ENCODE results near the gene CABP5. TPM values are rescaled to one million over a fixed set of nuclear protein-coding genes. Genes with fewer than 3 reads are reported as not detected.

Gene CABP5
- total RNA-seq, 2 donors from 2014 or later = not detected

DNA sequence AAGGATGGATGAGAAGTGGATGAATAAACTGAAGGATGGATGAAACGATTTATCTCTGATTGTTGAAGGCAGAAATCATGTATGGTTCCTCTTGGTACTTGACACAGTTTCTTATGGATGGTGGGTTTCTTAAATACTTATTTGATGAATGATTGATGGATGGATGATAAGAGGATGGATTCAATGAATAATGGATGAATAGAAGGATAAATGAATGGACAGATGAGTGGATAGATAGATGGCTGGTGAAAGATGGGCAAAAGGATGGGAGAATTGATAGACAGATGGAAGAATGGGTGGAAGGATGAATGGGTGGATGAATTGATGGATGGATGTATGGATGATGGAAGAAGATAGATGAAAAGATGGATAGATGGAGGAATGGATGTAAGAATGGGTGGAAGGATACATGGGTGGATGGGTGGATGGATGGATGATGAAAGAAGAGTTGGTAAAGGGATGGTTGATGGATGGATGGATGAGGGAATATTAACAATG is 47.6 kb downstream of the CABP5 start:
- TF ChIP-seq, protein P1, sequence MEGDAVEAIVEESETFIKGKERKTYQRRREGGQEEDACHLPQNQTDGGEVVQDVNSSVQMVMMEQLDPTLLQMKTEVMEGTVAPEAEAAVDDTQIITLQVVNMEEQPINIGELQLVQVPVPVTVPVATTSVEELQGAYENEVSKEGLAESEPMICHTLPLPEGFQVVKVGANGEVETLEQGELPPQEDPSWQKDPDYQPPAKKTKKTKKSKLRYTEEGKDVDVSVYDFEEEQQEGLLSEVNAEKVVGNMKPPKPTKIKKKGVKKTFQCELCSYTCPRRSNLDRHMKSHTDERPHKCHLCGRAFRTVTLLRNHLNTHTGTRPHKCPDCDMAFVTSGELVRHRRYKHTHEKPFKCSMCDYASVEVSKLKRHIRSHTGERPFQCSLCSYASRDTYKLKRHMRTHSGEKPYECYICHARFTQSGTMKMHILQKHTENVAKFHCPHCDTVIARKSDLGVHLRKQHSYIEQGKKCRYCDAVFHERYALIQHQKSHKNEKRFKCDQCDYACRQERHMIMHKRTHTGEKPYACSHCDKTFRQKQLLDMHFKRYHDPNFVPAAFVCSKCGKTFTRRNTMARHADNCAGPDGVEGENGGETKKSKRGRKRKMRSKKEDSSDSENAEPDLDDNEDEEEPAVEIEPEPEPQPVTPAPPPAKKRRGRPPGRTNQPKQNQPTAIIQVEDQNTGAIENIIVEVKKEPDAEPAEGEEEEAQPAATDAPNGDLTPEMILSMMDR (IDR thresholded peaks at IDR 0.05) = no peak
- Histone ChIP-seq H3K4me1 (no peaks in the 10 kb centered on the region), H3K27me3 (no peaks in the 10 kb centered on the region), H3K27ac (no peak overlapping the region), H3K9me3 (no peaks in the 10 kb centered on the region), H3K4me3 (no peak overlapping the region), H3K36me3 (no peaks in the 10 kb centered on the region), H3K9ac (ENCODE audit: low read depth in 2 of 2, low read length in 2 of 2) (no peak overlapping the region)
- intact Hi-C loops (cut with DNase I) = no loop called here
- no peak for DNase-seq

DNA sequence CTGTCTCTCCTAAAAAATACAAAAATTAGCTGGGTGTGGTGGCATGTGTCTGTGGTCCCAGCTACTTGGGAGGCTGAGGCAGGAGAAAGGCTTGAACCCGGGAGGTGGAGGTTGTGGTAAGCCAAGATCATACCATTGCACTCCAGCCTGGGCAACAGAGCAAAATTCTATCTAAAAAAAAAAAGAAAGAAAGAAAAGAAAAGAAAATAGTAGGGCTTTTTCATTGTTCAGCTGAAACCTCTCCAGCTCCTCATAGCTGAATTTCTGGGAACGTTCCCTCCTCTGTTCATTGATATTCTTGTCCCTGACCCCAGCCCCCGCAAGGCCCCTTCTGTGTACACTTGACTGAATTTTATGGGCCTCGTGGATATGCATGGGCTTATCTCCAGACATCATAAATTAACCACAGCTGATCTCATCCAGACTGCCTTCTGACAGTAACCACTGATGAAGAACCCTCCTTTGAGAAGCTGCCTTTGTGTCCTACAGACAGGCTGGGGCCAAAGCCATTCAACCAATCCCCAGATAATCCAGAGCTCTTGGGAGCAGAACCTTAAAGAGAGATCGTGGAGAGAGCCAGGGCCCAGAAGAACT is 49.6 kb downstream of the CABP5 start, which contains the start of gene ELSPBP1:
TSS of gene ELSPBP1 (plus strand) at position 424 of the 594 bp plus-strand sequence. CDS start 14,036 bp downstream, outside the sequence.
- Histone ChIP-seq H3K9me3 (no peaks in the 10 kb centered on the region), H3K27ac (no peak within 1 kb of the TSS), H3K4me3 (no peak within 1 kb of the TSS), H3K27me3 (no peaks in the 10 kb centered on the region), H3K9ac (ENCODE audit: low read depth in 2 of 2, low read length in 2 of 2) (no peak within 1 kb of the TSS), H3K36me3 (no peaks in the 10 kb centered on the region), H3K4me1 (no peaks in the 10 kb centered on the region)
- intact Hi-C loops (cut with DNase I) = no loop called here
- TF ChIP-seq, protein P1 (IDR thresholded peaks at IDR 0.05) = no peak
- DNase-seq = no peak

DNA sequence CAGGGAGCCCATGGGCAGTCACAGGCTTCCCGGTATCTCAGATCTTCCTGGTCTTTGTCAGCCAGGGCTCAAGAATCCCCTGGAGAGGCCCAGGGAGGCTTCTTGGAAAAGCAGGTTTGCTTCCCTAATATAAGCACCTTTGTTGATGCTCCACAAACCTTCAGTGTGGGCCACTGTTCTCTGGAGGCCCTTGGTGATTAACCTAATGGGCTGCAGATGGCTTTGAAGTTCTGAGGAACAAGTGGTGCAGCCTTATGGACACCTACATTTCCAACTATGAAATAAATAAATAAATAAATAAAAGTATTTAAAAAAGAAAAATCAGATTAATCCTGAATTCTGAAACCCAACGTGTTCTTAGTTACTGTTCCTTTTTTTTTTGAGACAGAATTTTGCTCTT is 51.8 kb downstream of the CABP5 start, which contains the start of gene BSPH1:
TSS of gene BSPH1 (minus strand) at position 101 of the 400 bp plus-strand sequence. CDS start at position 12, 89 bp downstream.
- H3K4me1 ChIP-seq = no peaks in the 10 kb centered on the region
- no peak within 1 kb of the TSS for H3K27ac ChIP-seq
- H3K4me3 ChIP-seq = no peak within 1 kb of the TSS
- H3K9ac ChIP-seq (ENCODE audit: low read depth in 2 of 2, low read length in 2 of 2) = no peak within 1 kb of the TSS
- no peaks in the 10 kb centered on the region for H3K36me3 ChIP-seq
- H3K27me3 ChIP-seq = no peaks in the 10 kb centered on the region
- H3K9me3 ChIP-seq = no peaks in the 10 kb centered on the region
- intact Hi-C loops (cut with DNase I) = no loop called here
- no peak for DNase-seq
- TF ChIP-seq, protein P1 (IDR thresholded peaks at IDR 0.05) = no peak

DNA sequence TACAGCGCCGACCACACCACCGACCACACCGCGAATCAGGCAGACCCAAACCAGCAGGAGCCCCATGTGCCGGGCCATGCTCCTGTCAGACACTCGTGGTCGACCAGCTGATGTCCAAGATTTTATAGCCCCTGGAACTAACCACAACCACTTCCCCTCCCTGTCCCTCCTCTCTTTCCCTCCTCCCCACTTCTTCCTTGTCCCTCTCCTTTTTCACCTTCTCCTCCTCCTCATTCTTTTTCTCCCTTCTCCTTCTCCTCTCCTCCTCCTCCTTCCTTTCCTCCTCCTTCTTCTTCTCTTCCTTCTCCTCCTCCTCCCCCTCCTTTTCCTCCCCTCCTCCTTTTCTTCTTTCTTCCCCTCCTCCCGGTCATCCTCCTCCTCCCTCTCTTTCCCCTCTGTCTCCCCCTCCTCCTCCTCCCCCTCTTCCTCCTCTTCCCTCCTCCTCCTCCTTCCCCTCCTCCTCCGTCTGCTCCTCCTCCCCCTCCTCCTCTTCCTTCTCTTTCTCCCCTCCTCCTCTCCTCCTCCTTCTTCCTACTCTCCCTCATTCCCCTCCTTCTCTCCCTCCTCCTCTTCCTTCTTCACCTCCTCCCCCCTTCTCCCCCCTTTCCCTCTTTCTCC is 52.6 kb downstream of the CABP5 start:
- DNase-seq = no peak
- Histone ChIP-seq H3K4me3 (no peak overlapping the region), H3K27ac (no peak overlapping the region), H3K36me3 (no peaks in the 10 kb centered on the region), H3K4me1 (no peaks in the 10 kb centered on the region), H3K9me3 (no peaks in the 10 kb centered on the region), H3K9ac (ENCODE audit: low read depth in 2 of 2, low read length in 2 of 2) (no peak overlapping the region), H3K27me3 (no peaks in the 10 kb centered on the region)
- intact Hi-C loops (cut with DNase I) = no loop called here
- TF ChIP-seq, protein P1 (IDR thresholded peaks at IDR 0.05) = no peak

Other genes starting within 250 kb of the CABP5 start
- gene TPRX1, start 239.5 kb downstream of the CABP5 start, total RNA-seq = not detected
- gene CRX, start 222.1 kb downstream of the CABP5 start, total RNA-seq = not detected
- gene TPRX2, start 184.8 kb downstream of the CABP5 start, total RNA-seq = not detected
- gene SULT2A1, start 157.8 kb downstream of the CABP5 start, total RNA-seq = 1 to 10 TPM in 1 of 2 donors, under 1 TPM in 1; 0.64 to 1.1 TPM
- gene BSPH1, start 51.9 kb downstream of the CABP5 start, total RNA-seq = not detected
- not detected for gene ELSPBP1, start 49.4 kb downstream of the CABP5 start, total RNA-seq
- 1 to 10 TPM; 1.7 to 6.8 TPM for gene PLA2G4C, start 66.7 kb upstream of the CABP5 start, total RNA-seq
- 10 to 100 TPM; 26.4 to 75.6 TPM for gene LIG1, start 126.3 kb upstream of the CABP5 start, total RNA-seq
- gene ZSWIM9, start 126.6 kb upstream of the CABP5 start, total RNA-seq = 1 to 10 TPM; 6.2 to 9.7 TPM
- gene CARD8, start 211.8 kb upstream of the CABP5 start, total RNA-seq = 10 to 100 TPM; 17.9 to 20.3 TPM
- under 1 TPM in 1 of 2 donors, not detected in 1; 0.21 TPM for gene ZNF114, start 226.0 kb upstream of the CABP5 start, total RNA-seq

Measured in colonic mucosa (tissue), 4 donors.